ENCODE results near the gene KCNH2.

GRCh38 chr7:151025924-151026671 is 48.0 kb upstream of the KCNH2 start:
- TF ChIP-seq EZH2 (IDR thresholded peaks at IDR 0.05; ENCODE audit: borderline replicate concordance, insufficient read depth, low read depth, low read length, poor library complexity, severe bottlenecking) (no peak), CTCF (IDR thresholded peaks at IDR 0.05) (no peak)
